ENCODE results near the gene ZFHX2. TPM values are rescaled to one million over a fixed set of nuclear protein-coding genes. Genes with fewer than 3 reads are reported as not detected.

Gene ZFHX2
- total and polyA plus RNA-seq, 2 of the 13 experiments (the other 11 are each of a cell fraction or from before 2014, with no cell fraction given), result 0.17 to 0.44 TPM

DNA sequence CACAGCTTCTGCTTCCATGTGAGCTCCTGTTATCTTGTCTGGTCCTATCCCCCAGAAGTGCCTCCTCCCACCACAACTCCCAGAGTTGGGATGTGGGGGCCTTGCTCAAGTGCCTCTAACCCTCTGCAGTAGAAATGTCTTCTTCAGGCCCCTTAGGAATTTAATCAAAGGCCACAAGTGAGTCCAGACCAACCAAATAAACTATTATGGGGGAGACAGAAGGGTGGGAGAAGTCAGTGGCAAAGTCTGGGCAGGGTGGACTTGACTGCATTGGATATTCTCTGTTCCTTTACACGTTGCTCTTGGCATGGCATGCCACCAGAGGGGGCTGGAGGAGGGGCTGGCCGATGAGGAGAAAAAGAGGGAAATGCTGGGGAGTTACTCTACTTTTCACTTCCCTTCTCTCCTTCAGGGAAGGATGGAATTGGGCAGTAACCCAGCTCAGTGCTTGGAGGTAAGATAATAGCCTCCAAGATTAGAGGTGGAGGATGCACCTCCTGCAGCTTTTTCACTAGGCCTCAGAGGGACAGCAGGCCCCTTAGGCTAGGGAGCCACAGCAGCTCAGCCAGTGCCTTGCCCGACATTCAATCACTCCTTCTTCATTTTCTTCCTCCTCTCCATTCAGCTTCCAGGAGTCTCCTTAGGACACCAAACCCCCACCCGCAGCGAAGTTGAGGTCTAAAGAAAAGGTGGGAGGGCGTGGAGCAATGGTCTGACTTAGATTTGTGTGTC lies 17.2 kb upstream of the ZFHX2 start (continued):
- TF ChIP-seq, protein P1, sequence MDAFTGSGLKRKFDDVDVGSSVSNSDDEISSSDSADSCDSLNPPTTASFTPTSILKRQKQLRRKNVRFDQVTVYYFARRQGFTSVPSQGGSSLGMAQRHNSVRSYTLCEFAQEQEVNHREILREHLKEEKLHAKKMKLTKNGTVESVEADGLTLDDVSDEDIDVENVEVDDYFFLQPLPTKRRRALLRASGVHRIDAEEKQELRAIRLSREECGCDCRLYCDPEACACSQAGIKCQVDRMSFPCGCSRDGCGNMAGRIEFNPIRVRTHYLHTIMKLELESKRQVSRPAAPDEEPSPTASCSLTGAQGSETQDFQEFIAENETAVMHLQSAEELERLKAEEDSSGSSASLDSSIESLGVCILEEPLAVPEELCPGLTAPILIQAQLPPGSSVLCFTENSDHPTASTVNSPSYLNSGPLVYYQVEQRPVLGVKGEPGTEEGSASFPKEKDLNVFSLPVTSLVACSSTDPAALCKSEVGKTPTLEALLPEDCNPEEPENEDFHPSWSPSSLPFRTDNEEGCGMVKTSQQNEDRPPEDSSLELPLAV (CRISPR knock-in tag; conservative IDR thresholded peaks at IDR 0.05; ENCODE audit: low read depth), result no peak
- TF ChIP-seq ZNF33A (CRISPR knock-in tag; IDR thresholded peaks at IDR 0.05; ENCODE audit: borderline replicate concordance), result no peak
- TF ChIP-seq ZNF83 (CRISPR knock-in tag; IDR thresholded peaks at IDR 0.05; ENCODE audit: borderline replicate concordance), result 0 out of 2 replicates have a peak, but pooled peaks have one; percentile 65
- TF ChIP-seq, protein P2, sequence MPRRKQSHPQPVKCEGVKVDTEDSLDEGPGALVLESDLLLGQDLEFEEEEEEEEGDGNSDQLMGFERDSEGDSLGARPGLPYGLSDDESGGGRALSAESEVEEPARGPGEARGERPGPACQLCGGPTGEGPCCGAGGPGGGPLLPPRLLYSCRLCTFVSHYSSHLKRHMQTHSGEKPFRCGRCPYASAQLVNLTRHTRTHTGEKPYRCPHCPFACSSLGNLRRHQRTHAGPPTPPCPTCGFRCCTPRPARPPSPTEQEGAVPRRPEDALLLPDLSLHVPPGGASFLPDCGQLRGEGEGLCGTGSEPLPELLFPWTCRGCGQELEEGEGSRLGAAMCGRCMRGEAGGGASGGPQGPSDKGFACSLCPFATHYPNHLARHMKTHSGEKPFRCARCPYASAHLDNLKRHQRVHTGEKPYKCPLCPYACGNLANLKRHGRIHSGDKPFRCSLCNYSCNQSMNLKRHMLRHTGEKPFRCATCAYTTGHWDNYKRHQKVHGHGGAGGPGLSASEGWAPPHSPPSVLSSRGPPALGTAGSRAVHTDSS (CRISPR knock-in tag; conservative IDR thresholded peaks at IDR 0.05), result no peak
- TF ChIP-seq TEAD3 (CRISPR knock-in tag; optimal IDR thresholded peaks at IDR 0.05; ENCODE audit: borderline replicate concordance), result peak; percentile 69
- 0 out of 2 replicates have a peak, but pooled peaks have one; percentile 3 for TF ChIP-seq MYNN (CRISPR knock-in tag; IDR thresholded peaks at IDR 0.05; ENCODE audit: low read depth)
- TF ChIP-seq, protein P3, sequence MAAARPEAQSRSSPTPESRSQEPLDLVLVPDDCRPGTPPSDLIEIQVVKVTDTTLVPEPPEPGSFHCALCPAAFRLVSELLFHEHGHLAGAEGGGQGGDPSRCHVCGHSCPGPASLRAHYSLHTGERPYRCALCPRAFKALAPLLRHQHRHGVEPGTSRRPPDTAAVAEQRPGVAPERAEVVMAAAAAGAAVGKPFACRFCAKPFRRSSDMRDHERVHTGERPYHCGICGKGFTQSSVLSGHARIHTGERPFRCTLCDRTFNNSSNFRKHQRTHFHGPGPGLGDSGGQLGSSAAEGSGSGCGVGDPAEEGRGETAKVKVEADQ (CRISPR knock-in tag; IDR thresholded peaks at IDR 0.05; ENCODE audit: borderline replicate concordance), result 0 out of 2 replicates have a peak, but pooled peaks have one; percentile 24
- no peak for TF ChIP-seq ZNF816 (CRISPR knock-in tag; IDR thresholded peaks at IDR 0.05; ENCODE audit: borderline replicate concordance)
- TF ChIP-seq ZKSCAN1 (IDR thresholded peaks at IDR 0.05; ENCODE audit: low read length), result no peak
- TF ChIP-seq ASH2L (IDR thresholded peaks at IDR 0.05; ENCODE audit: insufficient read length, low read depth, low read length), result peak; percentile 40
- TF ChIP-seq, protein P4, sequence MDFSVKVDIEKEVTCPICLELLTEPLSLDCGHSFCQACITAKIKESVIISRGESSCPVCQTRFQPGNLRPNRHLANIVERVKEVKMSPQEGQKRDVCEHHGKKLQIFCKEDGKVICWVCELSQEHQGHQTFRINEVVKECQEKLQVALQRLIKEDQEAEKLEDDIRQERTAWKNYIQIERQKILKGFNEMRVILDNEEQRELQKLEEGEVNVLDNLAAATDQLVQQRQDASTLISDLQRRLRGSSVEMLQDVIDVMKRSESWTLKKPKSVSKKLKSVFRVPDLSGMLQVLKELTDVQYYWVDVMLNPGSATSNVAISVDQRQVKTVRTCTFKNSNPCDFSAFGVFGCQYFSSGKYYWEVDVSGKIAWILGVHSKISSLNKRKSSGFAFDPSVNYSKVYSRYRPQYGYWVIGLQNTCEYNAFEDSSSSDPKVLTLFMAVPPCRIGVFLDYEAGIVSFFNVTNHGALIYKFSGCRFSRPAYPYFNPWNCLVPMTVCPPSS (IDR thresholded peaks at IDR 0.05), result no peak
- TF ChIP-seq, protein P5, sequence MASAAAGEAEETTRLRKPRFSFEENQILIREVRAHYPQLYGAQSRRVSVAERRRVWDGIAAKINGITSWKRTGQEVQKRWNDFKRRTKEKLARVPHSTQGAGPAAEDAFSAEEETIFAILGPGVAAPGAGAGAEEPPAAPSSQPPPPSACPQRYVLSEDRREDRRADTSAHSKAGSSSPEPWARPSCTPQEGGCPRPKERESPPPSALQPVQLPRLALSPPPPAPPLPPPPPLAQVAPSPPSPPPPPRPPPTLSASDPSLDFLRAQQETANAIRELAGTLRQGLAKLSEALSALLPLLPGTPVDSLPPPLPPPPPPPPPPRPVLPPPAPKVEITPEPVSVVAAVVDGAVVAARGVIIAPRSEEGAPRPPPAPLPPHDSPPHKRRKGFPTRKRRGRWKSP (CRISPR knock-in tag; IDR thresholded peaks at IDR 0.05), result no peak
- TF ChIP-seq ZNF749 (CRISPR knock-in tag; IDR thresholded peaks at IDR 0.05; ENCODE audit: borderline replicate concordance), result no peak
- TF ChIP-seq, protein P6, sequence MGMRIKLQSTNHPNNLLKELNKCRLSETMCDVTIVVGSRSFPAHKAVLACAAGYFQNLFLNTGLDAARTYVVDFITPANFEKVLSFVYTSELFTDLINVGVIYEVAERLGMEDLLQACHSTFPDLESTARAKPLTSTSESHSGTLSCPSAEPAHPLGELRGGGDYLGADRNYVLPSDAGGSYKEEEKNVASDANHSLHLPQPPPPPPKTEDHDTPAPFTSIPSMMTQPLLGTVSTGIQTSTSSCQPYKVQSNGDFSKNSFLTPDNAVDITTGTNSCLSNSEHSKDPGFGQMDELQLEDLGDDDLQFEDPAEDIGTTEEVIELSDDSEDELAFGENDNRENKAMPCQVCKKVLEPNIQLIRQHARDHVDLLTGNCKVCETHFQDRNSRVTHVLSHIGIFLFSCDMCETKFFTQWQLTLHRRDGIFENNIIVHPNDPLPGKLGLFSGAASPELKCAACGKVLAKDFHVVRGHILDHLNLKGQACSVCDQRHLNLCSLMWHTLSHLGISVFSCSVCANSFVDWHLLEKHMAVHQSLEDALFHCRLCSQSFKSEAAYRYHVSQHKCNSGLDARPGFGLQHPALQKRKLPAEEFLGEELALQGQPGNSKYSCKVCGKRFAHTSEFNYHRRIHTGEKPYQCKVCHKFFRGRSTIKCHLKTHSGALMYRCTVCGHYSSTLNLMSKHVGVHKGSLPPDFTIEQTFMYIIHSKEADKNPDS (CRISPR knock-in tag; IDR thresholded peaks at IDR 0.05), result no peak
- TF ChIP-seq, protein P7, sequence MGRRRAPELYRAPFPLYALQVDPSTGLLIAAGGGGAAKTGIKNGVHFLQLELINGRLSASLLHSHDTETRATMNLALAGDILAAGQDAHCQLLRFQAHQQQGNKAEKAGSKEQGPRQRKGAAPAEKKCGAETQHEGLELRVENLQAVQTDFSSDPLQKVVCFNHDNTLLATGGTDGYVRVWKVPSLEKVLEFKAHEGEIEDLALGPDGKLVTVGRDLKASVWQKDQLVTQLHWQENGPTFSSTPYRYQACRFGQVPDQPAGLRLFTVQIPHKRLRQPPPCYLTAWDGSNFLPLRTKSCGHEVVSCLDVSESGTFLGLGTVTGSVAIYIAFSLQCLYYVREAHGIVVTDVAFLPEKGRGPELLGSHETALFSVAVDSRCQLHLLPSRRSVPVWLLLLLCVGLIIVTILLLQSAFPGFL (CRISPR knock-in tag; IDR thresholded peaks at IDR 0.05), result no peak
- TF ChIP-seq, protein P8, sequence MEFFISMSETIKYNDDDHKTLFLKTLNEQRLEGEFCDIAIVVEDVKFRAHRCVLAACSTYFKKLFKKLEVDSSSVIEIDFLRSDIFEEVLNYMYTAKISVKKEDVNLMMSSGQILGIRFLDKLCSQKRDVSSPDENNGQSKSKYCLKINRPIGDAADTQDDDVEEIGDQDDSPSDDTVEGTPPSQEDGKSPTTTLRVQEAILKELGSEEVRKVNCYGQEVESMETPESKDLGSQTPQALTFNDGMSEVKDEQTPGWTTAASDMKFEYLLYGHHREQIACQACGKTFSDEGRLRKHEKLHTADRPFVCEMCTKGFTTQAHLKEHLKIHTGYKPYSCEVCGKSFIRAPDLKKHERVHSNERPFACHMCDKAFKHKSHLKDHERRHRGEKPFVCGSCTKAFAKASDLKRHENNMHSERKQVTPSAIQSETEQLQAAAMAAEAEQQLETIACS (CRISPR knock-in tag; IDR thresholded peaks at IDR 0.05), result no peak
- TF ChIP-seq ELF1 (CRISPR knock-in tag; IDR thresholded peaks at IDR 0.05), result no peak

Measured in HepG2 (cell line).